HL-60 (cell line): ENCODE data around the gene TPCN1.

Source experiments
- DNase-seq, 2 experiments: peaks; one replicate each; pipeline ENCODE4 v3.0.0-alpha.2; 2010 to 2020; ENCODE audit warnings: low read depth in 1 of 2, low spot score in 1 of 2
- H3K27ac ChIP-seq: fragments of 250-450 bp; sonication (Bioruptor Pico); replicated peaks from 2 replicates; pipeline ENCODE4 v1.5.1; 2020; ENCODE audit warnings: mild to moderate bottlenecking, moderate library complexity
- H3K27me3 ChIP-seq: fragments of 250-450 bp; sonication (Bioruptor Pico); 2 replicates; pipeline ENCODE4 v1.5.1; 2021; ENCODE audit warnings: mild to moderate bottlenecking, moderate library complexity; ENCODE audit not compliant: insufficient read depth, poor library complexity, severe bottlenecking
- H3K4me3 ChIP-seq: replicated peaks from 2 replicates; pipeline ENCODE4 v1.5.1; 2011; ENCODE audit warnings: mild to moderate bottlenecking, control low read depth, low read length; ENCODE audit not compliant: insufficient read depth
- GABPA ChIP-seq: IDR thresholded peaks from 2 replicates; pipeline ENCODE4 v1.6.1; 2012; ENCODE audit warnings: low read depth
- POLR2AphosphoS5 ChIP-seq: IDR thresholded peaks from 2 replicates; pipeline ENCODE4 v1.6.1; 2012; ENCODE audit warnings: low read depth
- SPI1 ChIP-seq: IDR thresholded peaks from 2 replicates; pipeline ENCODE4 v1.6.1; 2012; ENCODE audit warnings: low read depth, mild to moderate bottlenecking, borderline replicate concordance
- TF ChIP-seq, protein P1 (sequence below): IDR thresholded peaks from one replicate; pipeline ENCODE4 v1.5.1; 2011; ENCODE audit warnings: low read length, control low read depth, inconsistent platforms; ENCODE audit not compliant: insufficient read depth
- TF ChIP-seq, protein P2 (sequence below): IDR thresholded peaks from 2 replicates; pipeline ENCODE4 v1.6.1; 2012; ENCODE audit warnings: low read depth; ENCODE audit not compliant: insufficient replicate concordance

TPCN1 gene

DNA sequence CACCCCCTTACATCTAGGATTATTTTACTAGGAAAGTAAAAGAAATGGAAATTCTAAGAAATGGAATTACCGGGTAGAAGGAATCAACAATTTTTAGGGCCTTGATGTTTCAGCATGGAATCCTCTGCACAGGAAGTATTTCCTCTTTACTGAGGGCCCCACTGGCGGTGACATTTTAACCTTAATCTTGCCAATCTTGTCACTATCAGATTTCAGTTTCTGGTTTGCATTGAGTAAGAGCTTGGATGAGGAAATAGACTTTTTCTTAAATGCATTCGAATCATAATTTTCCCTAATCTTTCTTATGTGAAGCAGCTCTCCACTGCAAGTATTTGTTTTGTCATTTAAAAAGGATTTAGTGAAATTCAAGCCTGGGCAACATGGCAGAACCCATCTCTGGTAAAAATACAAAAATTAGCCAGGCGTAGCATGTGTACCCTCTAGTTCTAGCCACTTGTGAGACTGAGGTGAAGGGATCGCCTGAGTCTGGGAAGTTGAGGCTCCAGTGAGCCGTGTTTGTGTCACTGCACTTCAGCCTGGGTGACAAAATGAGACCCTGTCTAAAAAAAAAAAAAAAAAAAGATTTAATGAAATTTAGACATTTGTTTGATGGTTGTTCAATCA lies 40.7 kb downstream of the TPCN1 start:
- DNase-seq = peak in 1 of 2 experiments; percentile 78
- TF ChIP-seq, protein P1, sequence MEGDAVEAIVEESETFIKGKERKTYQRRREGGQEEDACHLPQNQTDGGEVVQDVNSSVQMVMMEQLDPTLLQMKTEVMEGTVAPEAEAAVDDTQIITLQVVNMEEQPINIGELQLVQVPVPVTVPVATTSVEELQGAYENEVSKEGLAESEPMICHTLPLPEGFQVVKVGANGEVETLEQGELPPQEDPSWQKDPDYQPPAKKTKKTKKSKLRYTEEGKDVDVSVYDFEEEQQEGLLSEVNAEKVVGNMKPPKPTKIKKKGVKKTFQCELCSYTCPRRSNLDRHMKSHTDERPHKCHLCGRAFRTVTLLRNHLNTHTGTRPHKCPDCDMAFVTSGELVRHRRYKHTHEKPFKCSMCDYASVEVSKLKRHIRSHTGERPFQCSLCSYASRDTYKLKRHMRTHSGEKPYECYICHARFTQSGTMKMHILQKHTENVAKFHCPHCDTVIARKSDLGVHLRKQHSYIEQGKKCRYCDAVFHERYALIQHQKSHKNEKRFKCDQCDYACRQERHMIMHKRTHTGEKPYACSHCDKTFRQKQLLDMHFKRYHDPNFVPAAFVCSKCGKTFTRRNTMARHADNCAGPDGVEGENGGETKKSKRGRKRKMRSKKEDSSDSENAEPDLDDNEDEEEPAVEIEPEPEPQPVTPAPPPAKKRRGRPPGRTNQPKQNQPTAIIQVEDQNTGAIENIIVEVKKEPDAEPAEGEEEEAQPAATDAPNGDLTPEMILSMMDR = no peak
- TF ChIP-seq, protein P2, sequence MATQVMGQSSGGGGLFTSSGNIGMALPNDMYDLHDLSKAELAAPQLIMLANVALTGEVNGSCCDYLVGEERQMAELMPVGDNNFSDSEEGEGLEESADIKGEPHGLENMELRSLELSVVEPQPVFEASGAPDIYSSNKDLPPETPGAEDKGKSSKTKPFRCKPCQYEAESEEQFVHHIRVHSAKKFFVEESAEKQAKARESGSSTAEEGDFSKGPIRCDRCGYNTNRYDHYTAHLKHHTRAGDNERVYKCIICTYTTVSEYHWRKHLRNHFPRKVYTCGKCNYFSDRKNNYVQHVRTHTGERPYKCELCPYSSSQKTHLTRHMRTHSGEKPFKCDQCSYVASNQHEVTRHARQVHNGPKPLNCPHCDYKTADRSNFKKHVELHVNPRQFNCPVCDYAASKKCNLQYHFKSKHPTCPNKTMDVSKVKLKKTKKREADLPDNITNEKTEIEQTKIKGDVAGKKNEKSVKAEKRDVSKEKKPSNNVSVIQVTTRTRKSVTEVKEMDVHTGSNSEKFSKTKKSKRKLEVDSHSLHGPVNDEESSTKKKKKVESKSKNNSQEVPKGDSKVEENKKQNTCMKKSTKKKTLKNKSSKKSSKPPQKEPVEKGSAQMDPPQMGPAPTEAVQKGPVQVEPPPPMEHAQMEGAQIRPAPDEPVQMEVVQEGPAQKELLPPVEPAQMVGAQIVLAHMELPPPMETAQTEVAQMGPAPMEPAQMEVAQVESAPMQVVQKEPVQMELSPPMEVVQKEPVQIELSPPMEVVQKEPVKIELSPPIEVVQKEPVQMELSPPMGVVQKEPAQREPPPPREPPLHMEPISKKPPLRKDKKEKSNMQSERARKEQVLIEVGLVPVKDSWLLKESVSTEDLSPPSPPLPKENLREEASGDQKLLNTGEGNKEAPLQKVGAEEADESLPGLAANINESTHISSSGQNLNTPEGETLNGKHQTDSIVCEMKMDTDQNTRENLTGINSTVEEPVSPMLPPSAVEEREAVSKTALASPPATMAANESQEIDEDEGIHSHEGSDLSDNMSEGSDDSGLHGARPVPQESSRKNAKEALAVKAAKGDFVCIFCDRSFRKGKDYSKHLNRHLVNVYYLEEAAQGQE = no peak
- 0 out of 2 replicates have a peak, but pooled peaks have one; percentile 37 for TF ChIP-seq POLR2AphosphoS5
- no peak for TF ChIP-seq SPI1
- TF ChIP-seq GABPA = peak; percentile 44; the same call in 1 of the 2 replicates
- H3K27ac ChIP-seq = peak overlapping the region; percentile 65
- H3K4me3 ChIP-seq = no peak overlapping the region
- H3K27me3 ChIP-seq = no peaks in the 10 kb centered on the region

DNA sequence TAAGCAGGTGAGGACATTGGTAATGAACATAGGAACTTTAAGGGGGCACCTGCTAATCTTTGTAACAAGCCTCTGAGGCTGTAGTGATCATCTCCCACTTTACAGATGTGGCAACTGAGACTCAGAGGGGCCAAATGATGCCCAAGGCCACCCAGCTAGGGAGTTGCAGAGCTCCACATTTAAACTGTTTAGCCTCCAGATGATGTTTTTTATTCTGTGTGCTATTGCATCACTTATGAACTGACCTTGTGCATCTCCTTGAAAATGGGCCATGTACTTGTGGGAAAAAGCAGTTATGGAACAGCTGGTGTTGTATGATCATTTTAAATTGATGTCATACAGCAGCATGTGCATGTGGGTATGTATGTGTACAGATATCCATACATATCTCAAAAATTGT lies 41.4 kb downstream of the TPCN1 start:
- no peaks in the 10 kb centered on the region for H3K27me3 ChIP-seq
- H3K27ac ChIP-seq = peak overlapping the region; percentile 65
- TF ChIP-seq, protein P1 = no peak
- no peak for TF ChIP-seq SPI1
- no peak for TF ChIP-seq POLR2AphosphoS5
- TF ChIP-seq, protein P2 = no peak
- TF ChIP-seq GABPA = no peak
- DNase-seq = no peak
- no peak overlapping the region for H3K4me3 ChIP-seq

DNA sequence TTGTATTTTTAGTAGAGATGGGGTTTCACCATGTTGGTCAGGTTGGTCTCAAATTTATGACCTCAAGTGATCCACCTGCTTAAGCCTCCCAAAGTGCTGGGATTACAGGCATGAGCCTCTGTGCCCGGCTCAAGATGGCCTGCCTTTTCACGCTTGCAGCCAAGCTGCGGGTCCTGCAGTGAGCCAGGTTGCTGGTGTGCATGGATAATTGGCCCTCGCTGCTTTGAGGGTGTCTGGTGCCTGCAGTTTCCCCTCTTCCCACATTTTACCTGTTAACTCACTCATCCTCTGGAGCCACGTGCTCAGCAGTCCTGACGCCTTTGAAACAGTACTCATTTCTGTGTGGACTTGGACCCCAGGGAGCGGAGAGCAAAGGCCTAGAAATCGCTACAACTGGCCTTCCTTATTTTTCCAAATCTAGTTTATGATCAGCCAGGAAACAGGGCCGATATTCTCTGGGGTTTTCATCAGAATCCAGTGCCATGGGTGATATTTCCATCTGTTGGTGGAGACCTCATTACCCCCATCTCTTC lies 42.2 kb downstream of the TPCN1 start:
- DNase-seq = no peak
- TF ChIP-seq, protein P1 = no peak
- TF ChIP-seq POLR2AphosphoS5 = no peak
- TF ChIP-seq, protein P2 = no peak
- TF ChIP-seq SPI1 = no peak
- H3K4me3 ChIP-seq = no peak overlapping the region
- no peaks in the 10 kb centered on the region for H3K27me3 ChIP-seq
- H3K27ac ChIP-seq = no peak overlapping the region; the same call in 1 of the 2 replicates
